ENCODE measurements around the gene HTT.

HTT gene

DNA sequence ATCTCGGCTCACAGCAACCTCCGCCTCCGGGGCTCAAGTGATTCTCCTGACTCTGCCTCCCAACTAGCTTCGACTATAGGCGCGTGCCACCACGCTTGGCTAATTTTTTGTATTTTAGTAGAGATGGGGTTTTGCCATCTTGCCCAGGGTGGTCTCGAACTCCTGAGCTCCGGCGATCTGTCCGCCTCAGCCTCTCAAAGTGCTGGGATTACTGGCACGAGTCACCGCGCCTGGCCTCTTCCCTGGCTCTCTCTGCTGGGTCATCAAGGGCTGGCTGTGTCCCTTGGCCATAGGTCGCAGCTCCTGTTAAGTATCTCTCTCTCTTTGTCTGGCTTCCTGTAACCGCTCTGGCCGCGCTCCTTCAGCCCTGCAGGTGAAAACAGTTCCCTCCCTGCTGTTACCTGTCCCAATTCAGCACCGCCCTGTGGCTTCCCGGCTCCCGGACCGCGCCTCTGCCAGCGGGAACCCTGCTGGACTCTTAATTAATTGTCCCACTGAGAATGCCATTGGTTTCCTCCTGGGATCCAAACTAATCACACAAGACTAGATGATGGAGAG is 217.0 kb downstream of the HTT start:
- H3K27me3 ChIP-seq (ENCODE audit: control insufficient read depth, insufficient read depth, low read length, poor library complexity, severe bottlenecking): peaks cover 12% of the 10 kb centered on the region
- no peak overlapping the region for H3K27ac ChIP-seq (ENCODE audit: insufficient read depth, low read depth, low read length, poor library complexity, severe bottlenecking)
- H3K9me3 ChIP-seq (ENCODE audit: control insufficient read depth, low read length): no peaks in the 10 kb centered on the region
- WGBS, 2 experiments: 41 to 42% methylated on average over 24 of the region's 24 CpGs
- no peaks in the 10 kb centered on the region for H3K36me3 ChIP-seq (ENCODE audit: control insufficient read depth, insufficient read depth, low read length)
- H3K4me3 ChIP-seq (ENCODE audit: insufficient read depth, low read depth, low read length): peak overlapping the region; percentile 76
- H3K4me1 ChIP-seq (ENCODE audit: control insufficient read depth, insufficient read depth, low read length): peaks cover 23% of the 10 kb centered on the region

DNA sequence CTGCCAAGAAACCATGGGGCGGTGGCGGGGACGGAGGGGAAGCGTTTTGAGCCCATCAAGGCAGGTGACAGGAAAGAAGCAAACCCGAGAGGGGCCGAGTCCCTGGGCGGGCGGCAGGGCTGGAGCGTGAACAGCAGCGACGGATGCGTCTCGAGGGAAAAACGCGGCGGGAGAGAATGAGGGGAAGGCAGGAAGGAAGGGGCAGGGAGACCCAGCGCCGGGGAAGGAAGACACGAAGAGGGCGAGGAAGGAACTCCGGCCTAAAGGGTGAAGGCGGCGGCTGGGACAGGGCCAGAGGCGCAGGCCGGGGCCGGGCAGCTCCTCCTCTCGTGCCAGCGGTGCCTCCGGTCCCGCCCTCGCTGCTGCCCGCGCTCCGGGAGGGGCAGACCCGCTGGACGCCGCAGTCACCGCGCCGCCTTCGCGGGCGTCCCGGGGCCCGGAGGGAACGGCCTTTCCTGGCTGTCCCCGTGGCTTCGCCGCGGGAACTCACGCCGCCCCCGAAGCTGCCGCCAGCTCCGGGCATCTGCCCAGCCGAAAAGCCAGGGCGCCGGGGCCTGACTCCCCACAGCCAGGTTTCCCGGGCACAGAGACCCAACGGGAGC is 217.6 kb downstream of the HTT start:
- Histone ChIP-seq H3K4me1 (ENCODE audit: control insufficient read depth, insufficient read depth, low read length) (peaks cover 28% of the 10 kb centered on the region), H3K4me3 (ENCODE audit: insufficient read depth, low read depth, low read length) (peak overlapping the region; percentile 76), H3K9me3 (ENCODE audit: control insufficient read depth, low read length) (no peaks in the 10 kb centered on the region), H3K27ac (ENCODE audit: insufficient read depth, low read depth, low read length, poor library complexity, severe bottlenecking) (peak overlapping the region; percentile 69), H3K36me3 (ENCODE audit: control insufficient read depth, insufficient read depth, low read length) (no peaks in the 10 kb centered on the region), H3K27me3 (ENCODE audit: control insufficient read depth, insufficient read depth, low read length, poor library complexity, severe bottlenecking) (peaks cover 12% of the 10 kb centered on the region)
- WGBS, 2 experiments: 1% methylated on average over 60 of the region's 60 CpGs

DNA sequence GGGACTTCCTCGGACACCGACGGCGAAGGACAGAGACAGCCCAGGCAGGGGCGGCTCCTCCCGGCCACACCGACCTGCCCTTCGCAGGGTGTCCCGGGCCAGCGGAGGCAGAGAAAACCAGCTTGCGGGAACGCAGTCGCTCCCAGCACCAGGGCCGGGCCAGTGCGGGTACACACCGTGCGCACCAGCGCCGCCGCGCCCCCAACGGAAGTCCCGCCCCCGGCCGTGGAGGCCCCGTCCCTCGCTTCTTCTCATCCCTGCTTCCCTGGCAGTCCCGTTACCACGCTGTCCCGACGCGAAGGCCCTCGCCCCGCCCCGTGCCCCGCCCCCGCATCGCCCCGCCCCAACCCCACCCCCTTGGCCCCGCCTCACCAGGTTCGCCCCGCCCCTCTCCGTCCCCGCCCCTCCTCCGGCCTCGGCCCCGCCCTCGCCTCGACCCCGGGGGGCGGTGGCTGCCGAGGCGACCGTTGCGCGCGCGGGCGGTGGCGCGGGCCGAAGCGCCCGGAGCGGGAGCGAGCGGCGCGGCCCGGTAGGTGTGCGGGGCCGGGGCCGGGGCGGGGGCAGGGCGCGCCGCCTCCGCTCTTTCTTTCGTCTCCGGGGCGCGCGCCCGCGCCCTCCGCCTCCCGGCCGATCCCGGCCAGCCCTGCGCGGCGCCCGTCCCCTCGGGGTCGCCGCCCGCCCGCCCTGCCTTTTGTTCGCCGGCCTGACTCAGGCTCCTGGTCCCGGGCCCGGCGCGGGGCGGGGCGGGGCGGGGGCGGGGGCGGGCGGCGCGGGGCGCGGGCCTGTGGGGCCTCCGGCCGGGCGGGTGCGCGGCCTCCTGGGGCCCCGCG is 218.3 kb downstream of the HTT start, which contains the start of gene RGS12:
Gene RGS12, plus strand, starts transcription at position 451 of the 830 bp plus-strand sequence. CDS start 23,150 bp downstream, outside the sequence.
- 0% methylated on average over 114 to 121 of the region's 121 CpGs for WGBS, 2 experiments
- no peaks in the 10 kb centered on the region for H3K9me3 ChIP-seq (ENCODE audit: control insufficient read depth, low read length)

More for the DNA sequence above, 218.3 kb downstream of the HTT start, which contains the start of gene RGS12:
- H3K4me1 ChIP-seq (ENCODE audit: control insufficient read depth, insufficient read depth, low read length): peaks cover 32% of the 10 kb centered on the region
- H3K27me3 ChIP-seq (ENCODE audit: control insufficient read depth, insufficient read depth, low read length, poor library complexity, severe bottlenecking): peaks cover 12% of the 10 kb centered on the region
- peak within 1 kb of the TSS; percentile 76 for H3K4me3 ChIP-seq (ENCODE audit: insufficient read depth, low read depth, low read length)
- no peaks in the 10 kb centered on the region for H3K36me3 ChIP-seq (ENCODE audit: control insufficient read depth, insufficient read depth, low read length)
- peak within 1 kb of the TSS; percentile 80 for H3K27ac ChIP-seq (ENCODE audit: insufficient read depth, low read depth, low read length, poor library complexity, severe bottlenecking)

Measured in ectodermal cell (in vitro differentiated cells).